HG02943 (cell line): ENCODE data around the gene ACMSD.
A peak's percentile ranks its signal among the peaks of the same experiment; 100 is the strongest.

ENCODE experiments used
- ATAC-seq: cut with Tn5 transposase; IDR thresholded peaks from one replicate; pipeline ENCODE4 v1.9.1; 2021; ENCODE audit warnings: mild to moderate bottlenecking, low read depth, moderate library complexity; ENCODE audit not compliant: unreplicated experiment

The ACMSD gene

GRCh38 chr2:134936691-134937090 is 98.3 kb downstream of the ACMSD start:
- ATAC-seq: no peak

GRCh38 chr2:134943540-134943939 is 105.1 kb downstream of the ACMSD start:
- peak; percentile 77 for ATAC-seq

GRCh38 chr2:134944975-134945374 is 106.6 kb downstream of the ACMSD start:
- no peak for ATAC-seq

- no peak for ATAC-seq
These were observed 107.7 kb downstream of the ACMSD start for GRCh38 chr2:134946073-134946472.

- no peak for ATAC-seq
These were observed 111.7 kb downstream of the ACMSD start for GRCh38 chr2:134949981-134950708.

- no peak for ATAC-seq
These were observed 112.5 kb downstream of the ACMSD start for GRCh38 chr2:134950886-134951285.
